Esophagus (tissue), 2 donors: Measurements from ENCODE around the gene OR11H6. TPM values are rescaled to one million over a fixed set of nuclear protein-coding genes. Genes with fewer than 3 reads are reported as not detected.
"Not testable (repeated sequence)": the region's sequence is repeated elsewhere in the genome, so short reads cannot be mapped to it uniquely, and the experiment has no call there.

Experiments used
- H3K27ac ChIP-seq, 2 donors: one replicate each; pipeline ENCODE4 v1.5.1; 2013; ENCODE audit warnings: low read depth in 2 of 2, mild to moderate bottlenecking in 2 of 2, inconsistent platforms in 1 of 2, low read length in 1 of 2, moderate library complexity in 1 of 2
- H3K27me3 ChIP-seq, 2 donors: one replicate each; pipeline ENCODE4 v1.6.1; 2013; ENCODE audit warnings: low read length in 2 of 2, control low read depth in 1 of 2, mild to moderate bottlenecking in 1 of 2; ENCODE audit not compliant: insufficient read depth in 2 of 2, control insufficient read depth in 1 of 2
- H3K36me3 ChIP-seq, 2 donors: one replicate each; pipeline ENCODE4 v1.6.1; 2013; ENCODE audit warnings: low read length in 1 of 2; ENCODE audit not compliant: control insufficient read depth in 2 of 2, insufficient read depth in 2 of 2
- H3K4me1 ChIP-seq, 2 donors: one replicate each; pipeline ENCODE4 v1.6.1; 2013; ENCODE audit warnings: low read length in 1 of 2; ENCODE audit not compliant: control insufficient read depth in 2 of 2, insufficient read depth in 2 of 2
- H3K4me3 ChIP-seq, 2 donors: one replicate each; pipeline ENCODE4 v1.5.1; 2013; ENCODE audit warnings: low read length in 2 of 2, mild to moderate bottlenecking in 2 of 2, low read depth in 1 of 2, moderate library complexity in 1 of 2
- H3K9me3 ChIP-seq, 2 donors: one replicate each; pipeline ENCODE4 v1.6.1; 2013; ENCODE audit warnings: mild to moderate bottlenecking in 2 of 2, low read depth in 1 of 2, low read length in 1 of 2, moderate library complexity in 1 of 2; ENCODE audit not compliant: control insufficient read depth in 2 of 2, insufficient read depth in 1 of 2
- WGBS, 2 donors: extraction: QIAGEN DNeasy Blood & Tissue Kit; methylation state at CpG; one replicate each; pipeline ENCODE4 v1.1.7; 2013; 5-methylcytosine and 5-hydroxymethylcytosine counted together
- polyA plus RNA-seq, 2 donors: library from polyadenylated mRNA; stranded (reverse); fragments of 200-250 nt; gene quantifications; one replicate each; pipeline ENCODE4 v1.2.3, GENCODE V29; 2013
- donor health status: healthy with polysubstance abuse.
- donor health status: Bipolar disorder and iron deficiency.

OR11H6 gene
- polyA plus RNA-seq, 2 donors, result not detected

DNA sequence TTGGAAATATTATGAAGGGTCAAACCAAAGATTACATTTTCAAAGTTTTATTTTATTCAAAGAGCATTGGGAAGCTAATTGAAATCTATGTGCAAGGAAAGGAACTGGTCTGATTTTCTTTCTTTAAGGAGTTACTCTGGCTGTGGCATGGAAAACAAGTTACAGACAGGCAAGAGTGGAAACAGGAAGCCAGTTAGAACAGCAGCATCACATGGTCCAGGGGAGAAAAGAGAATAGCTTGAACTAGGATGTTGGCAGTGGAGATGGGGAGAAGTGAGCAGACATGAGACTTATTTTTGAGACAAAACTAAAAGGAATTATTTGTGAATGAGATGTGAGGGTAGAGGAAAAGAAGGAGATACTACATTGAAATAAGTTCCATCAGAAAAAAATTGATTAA lies 29.4 kb upstream of the OR11H6 start:
- no peaks in the 10 kb centered on the region for H3K4me1 ChIP-seq
- H3K27me3 ChIP-seq, result no peaks in the 10 kb centered on the region
- no peaks in the 10 kb centered on the region for H3K9me3 ChIP-seq
- no peak overlapping the region for H3K4me3 ChIP-seq
- no peaks in the 10 kb centered on the region for H3K36me3 ChIP-seq
- H3K27ac ChIP-seq, result no peak overlapping the region

GRCh38 chr14:20195170-20195569 lies 28.3 kb upstream of the OR11H6 start:
- H3K4me1 ChIP-seq, H3K27ac ChIP-seq, H3K27me3 ChIP-seq, H3K36me3 ChIP-seq, H3K9me3 ChIP-seq, H3K4me3 ChIP-seq: not testable (repeated sequence)
- 66 to 69% methylated on average over 6 of the region's 6 CpGs for whole genome bisulfite sequencing, 2 donors

- Histone ChIP-seq H3K27me3 (no peaks in the 10 kb centered on the region), H3K27ac (no peak overlapping the region), H3K4me3 (no peak overlapping the region), H3K9me3 (no peaks in the 10 kb centered on the region), H3K36me3 (no peaks in the 10 kb centered on the region), H3K4me1 (no peaks in the 10 kb centered on the region)
- WGBS, 2 donors, result 25% methylated on average over 2 of the region's 2 CpGs
These were observed 27.6 kb upstream of the OR11H6 start for GRCh38 chr14:20195911-20196310.

DNA sequence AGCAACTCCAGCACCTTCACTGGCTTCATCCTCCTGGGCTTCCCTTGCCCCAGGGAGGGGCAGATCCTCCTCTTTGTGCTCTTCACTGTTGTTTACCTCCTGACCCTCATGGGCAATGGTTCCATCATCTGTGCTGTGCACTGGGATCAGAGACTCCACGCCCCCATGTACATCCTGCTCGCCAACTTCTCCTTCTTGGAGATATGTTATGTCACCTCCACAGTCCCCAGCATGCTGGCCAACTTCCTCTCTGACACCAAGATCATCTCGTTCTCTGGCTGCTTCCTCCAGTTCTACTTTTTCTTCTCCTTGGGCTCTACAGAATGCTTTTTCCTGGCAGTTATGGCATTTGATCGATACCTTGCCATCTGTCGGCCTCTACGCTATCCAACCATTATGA lies 26.1 kb upstream of the OR11H6 start:
- no peaks in the 10 kb centered on the region for H3K27me3 ChIP-seq
- no peaks in the 10 kb centered on the region for H3K36me3 ChIP-seq
- H3K27ac ChIP-seq, result no peak overlapping the region
- H3K9me3 ChIP-seq, result no peaks in the 10 kb centered on the region
- WGBS, 2 donors, result 65 to 76% methylated on average over 6 of the region's 6 CpGs
- H3K4me1 ChIP-seq, result no peaks in the 10 kb centered on the region
- H3K4me3 ChIP-seq, result no peak overlapping the region

- Histone ChIP-seq H3K27ac (no peak overlapping the region), H3K4me1 (no peaks in the 10 kb centered on the region), H3K9me3 (no peaks in the 10 kb centered on the region), H3K36me3 (no peaks in the 10 kb centered on the region), H3K27me3 (no peaks in the 10 kb centered on the region), H3K4me3 (no peak overlapping the region)
- 63 to 65% methylated on average over 5 of the region's 5 CpGs for WGBS, 2 donors
These were observed 24.5 kb upstream of the OR11H6 start for GRCh38 chr14:20198991-20199390.

DNA sequence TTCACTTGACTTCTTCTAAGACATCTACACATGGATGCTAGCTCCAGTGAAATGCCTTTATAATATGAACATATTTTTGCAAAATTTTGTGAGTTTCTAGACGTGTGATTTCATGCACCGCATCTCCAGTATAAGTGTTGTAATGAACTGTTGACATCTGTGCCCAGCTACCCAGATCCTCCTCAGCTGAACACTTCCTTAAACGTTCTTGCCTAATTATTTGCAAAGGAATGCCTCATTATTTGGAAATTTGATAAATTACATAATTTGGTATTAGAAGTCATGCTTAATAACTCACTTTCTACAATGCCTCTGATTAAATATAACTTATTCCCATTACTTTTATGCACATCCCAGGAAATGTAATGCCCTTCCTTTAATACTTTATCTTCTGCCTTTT lies 18.8 kb upstream of the OR11H6 start:
- Histone ChIP-seq H3K9me3 (no peaks in the 10 kb centered on the region), H3K4me1 (no peaks in the 10 kb centered on the region), H3K36me3 (no peaks in the 10 kb centered on the region), H3K27me3 (no peaks in the 10 kb centered on the region), H3K4me3 (no peak overlapping the region), H3K27ac (no peak overlapping the region)
- WGBS, 2 donors, result 58% methylated on average over 3 of the region's 3 CpGs

- no peaks in the 10 kb centered on the region for H3K27me3 ChIP-seq
- no peak overlapping the region for H3K27ac ChIP-seq
- H3K4me1 ChIP-seq, result no peaks in the 10 kb centered on the region
- no peaks in the 10 kb centered on the region for H3K36me3 ChIP-seq
- H3K9me3 ChIP-seq, result no peaks in the 10 kb centered on the region
- H3K4me3 ChIP-seq, result no peak overlapping the region
- 87 to 93% methylated on average over 2 of the region's 2 CpGs for whole genome bisulfite sequencing, 2 donors
These were observed 13.9 kb upstream of the OR11H6 start for GRCh38 chr14:20209595-20209994.

- 87 to 92% methylated on average over 6 to 20 of the region's 28 CpGs for WGBS, 2 donors
- H3K4me3 ChIP-seq, H3K36me3 ChIP-seq, H3K4me1 ChIP-seq, H3K27ac ChIP-seq, H3K27me3 ChIP-seq, H3K9me3 ChIP-seq: not testable (repeated sequence)
These were observed 11.1 kb upstream of the OR11H6 start for GRCh38 chr14:20212406-20212805.

GRCh38 chr14:20215196-20215595 lies 8.3 kb upstream of the OR11H6 start:
- H3K27ac ChIP-seq, result no peak overlapping the region
- no peaks in the 10 kb centered on the region for H3K9me3 ChIP-seq
- H3K4me1 ChIP-seq, result no peaks in the 10 kb centered on the region
- no peak overlapping the region for H3K4me3 ChIP-seq
- 59 to 61% methylated on average over 2 of the region's 2 CpGs for WGBS, 2 donors
- no peaks in the 10 kb centered on the region for H3K27me3 ChIP-seq
- H3K36me3 ChIP-seq, result no peaks in the 10 kb centered on the region

- WGBS, 2 donors, result 41 to 46% methylated on average over 4 of the region's 4 CpGs
- no peak overlapping the region for H3K27ac ChIP-seq
- H3K27me3 ChIP-seq, result no peaks in the 10 kb centered on the region
- H3K9me3 ChIP-seq, result no peaks in the 10 kb centered on the region
- no peak overlapping the region for H3K4me3 ChIP-seq
- no peaks in the 10 kb centered on the region for H3K36me3 ChIP-seq
- no peaks in the 10 kb centered on the region for H3K4me1 ChIP-seq
These were observed 4.5 kb upstream of the OR11H6 start for GRCh38 chr14:20219033-20219432.
